NCI-H2107 (cell line): ENCODE results near the gene CEP164.
"Not testable (repeated sequence)": the region's sequence is repeated elsewhere in the genome, so short reads cannot be mapped to it uniquely, and the experiment has no call there.

ENCODE experiments used
- DNase-seq: peaks from one replicate; lab custom pipeline; 2025; lab: John Stamatoyannopoulos, UW

CEP164 gene

DNA sequence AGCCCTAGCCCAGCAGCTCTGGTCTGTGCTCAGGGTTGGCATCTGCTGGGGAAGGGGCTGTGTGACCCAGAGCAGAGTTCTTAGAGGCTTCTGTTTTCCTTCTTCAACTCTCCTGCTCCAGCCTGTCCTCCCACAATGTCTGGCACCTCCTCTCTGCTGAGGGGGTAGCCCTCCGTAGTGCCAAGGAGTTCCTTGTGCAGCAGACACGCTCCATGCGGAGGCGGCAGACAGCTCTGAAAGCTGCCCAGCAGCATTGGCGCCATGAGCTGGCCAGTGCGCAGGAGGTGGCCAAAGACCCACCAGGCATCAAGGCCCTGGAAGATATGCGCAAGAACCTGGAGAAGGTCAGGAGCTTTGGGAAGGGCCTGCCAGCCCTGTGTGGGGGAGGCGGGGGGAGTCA lies 69.3 kb downstream of the CEP164 start:
- DNase-seq, result no peak

GRCh38 chr11:117398618-117399017 lies 71.0 kb downstream of the CEP164 start:
- not testable (repeated sequence) for DNase-seq

- DNase-seq, result not testable (repeated sequence)
These were observed 71.6 kb downstream of the CEP164 start for GRCh38 chr11:117399100-117399840.

GRCh38 chr11:117405898-117406297 lies 78.2 kb downstream of the CEP164 start:
- not testable (repeated sequence) for DNase-seq

GRCh38 chr11:117407016-117407415 lies 79.4 kb downstream of the CEP164 start:
- DNase-seq, result no peak

DNA sequence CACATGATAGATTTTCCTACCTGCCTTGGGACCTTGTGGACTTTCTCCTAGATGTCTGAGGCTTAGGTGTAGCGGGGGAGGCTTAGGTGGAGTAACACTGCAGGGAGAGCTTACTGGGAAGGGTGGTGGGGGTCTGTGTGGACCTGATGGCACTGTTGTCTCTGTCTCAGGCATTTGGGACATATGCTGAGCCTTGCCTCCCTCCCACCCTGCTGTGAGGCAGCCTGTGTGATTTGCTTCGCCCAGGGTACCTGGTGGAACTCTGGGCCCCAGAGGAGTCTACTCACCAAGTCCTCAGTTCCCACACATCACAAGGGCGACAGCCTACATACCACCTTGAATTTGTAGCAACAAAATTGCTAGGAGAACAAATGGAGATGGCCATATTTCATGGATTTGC lies 80.7 kb downstream of the CEP164 start:
- no peak for DNase-seq

DNA sequence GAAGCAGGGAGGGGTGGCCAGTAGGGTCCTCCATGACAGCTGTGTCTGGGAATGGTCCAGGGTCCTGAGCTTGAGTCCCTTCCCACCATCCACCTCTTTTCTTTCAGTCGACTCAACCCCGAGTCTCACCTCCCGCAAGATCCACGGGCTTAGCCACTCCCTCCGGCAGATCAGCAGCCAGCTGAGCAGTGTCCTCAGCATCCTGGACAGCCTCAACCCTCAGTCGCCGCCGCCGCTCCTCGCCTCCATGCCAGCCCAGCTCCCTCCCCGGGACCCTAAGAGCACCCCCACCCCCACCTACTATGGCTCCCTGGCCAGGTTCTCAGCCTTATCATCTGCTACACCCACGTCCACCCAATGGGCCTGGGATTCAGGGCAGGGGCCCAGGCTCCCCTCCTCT lies 81.9 kb downstream of the CEP164 start:
- DNase-seq, result no peak

GRCh38 chr11:117410238-117410637 lies 82.6 kb downstream of the CEP164 start:
- DNase-seq, result no peak

DNA sequence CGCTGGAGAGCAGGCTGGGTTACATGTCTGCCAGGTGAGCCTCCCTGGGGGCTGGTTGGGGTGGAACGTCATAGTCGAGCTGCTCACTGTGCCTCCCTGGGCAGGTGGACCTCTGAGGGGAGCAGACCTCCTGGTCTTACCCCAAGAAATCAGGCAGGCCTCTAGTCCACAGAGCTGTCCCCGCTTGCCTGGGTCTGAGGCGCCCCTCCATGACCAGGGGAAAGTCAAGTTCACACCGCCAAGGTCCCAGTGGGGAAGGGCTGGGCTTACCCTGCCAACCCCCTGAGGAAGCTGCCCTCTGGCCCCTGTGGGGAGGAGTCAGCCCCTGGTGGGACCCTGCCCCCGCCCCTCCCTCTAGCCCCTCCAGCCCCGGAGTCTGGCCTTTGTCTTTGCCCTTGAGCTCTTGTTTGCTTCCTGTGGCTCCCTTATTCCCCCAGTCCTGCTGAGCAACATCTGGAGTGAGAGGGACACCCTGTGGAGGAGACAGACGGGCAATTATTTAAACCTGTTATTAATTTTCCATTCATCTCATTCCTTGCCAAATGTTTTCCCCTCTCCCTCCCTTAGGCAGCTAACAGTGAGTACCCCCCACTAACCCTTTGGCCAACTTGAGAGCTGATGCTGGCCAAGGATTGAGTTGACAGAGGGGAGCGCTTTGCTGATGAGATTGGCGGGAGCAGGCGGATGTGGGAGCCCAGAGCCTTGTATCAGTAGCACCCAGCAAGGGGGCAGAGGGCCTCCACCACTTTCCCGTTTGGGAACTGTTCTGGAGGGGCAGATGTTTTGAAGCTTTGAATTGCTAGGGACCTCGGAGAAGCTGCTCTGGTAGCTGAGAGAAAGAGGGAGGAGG lies 83.4 kb downstream of the CEP164 start:
- DNase-seq, result no peak

- no peak for DNase-seq
These were observed 84.1 kb downstream of the CEP164 start for GRCh38 chr11:117411736-117412135.

- no peak for DNase-seq
These were observed 84.5 kb downstream of the CEP164 start for GRCh38 chr11:117412176-117412575.

DNA sequence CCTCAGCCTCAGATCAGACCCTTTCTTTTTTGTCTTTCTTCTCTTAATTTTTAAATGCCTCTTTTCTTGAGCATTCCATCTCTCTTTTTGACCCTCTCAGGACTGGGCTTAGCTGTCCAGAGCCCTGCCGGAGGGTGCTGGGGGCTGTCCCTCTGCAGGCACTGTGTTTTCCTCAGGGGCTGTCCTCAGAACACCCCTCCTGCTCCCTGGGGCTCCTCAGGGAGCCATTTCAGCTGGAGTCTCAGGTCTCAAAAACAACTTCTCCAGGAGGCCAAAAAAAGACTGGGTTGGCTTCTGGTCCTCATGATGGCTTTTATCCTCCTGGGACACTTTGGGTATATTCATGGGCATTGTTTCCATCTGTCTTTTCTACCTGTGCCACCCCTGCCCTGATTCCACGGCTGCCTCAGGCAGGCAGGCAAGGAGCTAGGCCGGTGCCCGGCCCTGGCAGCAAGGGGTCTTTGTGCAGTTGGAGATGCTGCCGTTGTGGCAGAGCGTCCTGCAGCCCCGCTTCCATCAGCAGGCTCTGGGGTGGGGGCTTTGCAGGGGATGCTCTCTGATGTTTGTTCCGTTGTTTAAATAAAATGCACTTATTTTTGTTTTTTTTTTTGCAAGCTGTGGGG lies 85.1 kb downstream of the CEP164 start:
- no peak for DNase-seq

DNA sequence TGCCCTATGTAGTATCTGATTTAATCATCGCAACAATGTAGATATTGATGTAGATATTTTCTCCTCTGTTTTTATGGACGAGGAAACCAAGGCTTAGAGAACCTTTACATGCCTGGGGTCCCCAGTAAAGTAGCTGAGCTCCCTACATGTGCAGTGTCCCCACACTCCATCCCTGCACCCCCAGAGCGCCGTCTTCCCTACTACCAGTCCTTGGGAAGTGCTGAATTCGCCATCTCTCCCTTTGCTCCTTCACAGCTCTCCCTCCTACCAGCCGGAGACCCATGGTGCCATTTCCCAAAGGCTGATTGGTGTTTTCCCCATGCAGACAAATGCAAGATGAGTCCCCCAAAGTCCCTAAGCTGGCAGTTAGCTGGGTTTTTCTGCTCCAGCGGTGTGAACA lies 86.0 kb downstream of the CEP164 start:
- DNase-seq, result no peak

DNA sequence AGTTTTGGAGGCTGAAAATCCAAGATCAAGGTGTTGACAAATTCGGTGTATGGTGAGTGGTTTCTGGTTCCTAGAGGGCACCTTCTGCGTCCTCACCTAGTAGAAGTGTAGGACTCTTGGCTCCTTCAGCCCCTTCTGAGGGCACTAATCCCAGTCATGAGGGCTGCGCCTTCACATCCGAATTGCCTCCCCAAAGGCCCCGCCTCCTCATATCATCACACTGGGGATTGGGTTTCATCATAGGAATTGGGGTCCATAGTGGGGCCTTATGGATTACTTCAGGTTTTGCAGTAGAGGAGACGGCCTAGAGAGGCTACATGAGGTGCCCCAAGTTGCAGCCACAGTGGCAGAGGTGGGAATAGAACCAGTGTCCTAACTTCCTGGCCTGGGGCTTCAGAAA lies 87.1 kb downstream of the CEP164 start:
- DNase-seq, result no peak

GRCh38 chr11:117415358-117415896 lies 87.8 kb downstream of the CEP164 start:
- no peak for DNase-seq

DNA sequence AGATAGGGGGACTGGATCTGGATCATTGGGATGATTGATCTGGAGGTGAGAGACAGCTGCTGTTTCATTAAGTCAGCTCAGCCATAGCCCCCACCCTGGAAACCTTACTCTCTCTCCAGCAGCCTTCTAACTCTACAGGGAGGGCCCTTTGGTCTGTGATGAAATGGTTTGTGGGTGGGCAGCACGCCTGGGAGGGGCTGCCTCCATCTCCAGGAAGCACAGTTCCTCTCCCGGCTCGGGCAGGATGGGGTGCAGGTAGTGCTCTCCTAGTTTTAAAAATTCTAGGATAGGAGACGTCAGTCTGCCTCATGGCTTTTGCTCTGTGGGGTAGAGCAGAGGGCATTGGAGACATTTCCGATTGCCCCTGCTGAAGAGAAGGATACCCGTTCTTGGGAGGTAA lies 89.7 kb downstream of the CEP164 start:
- no peak for DNase-seq

- DNase-seq, result no peak
These were observed 90.2 kb downstream of the CEP164 start for GRCh38 chr11:117417856-117418255.

GRCh38 chr11:117418737-117419481 lies 91.3 kb downstream of the CEP164 start:
- no peak for DNase-seq

- no peak for DNase-seq
These were observed 92.0 kb downstream of the CEP164 start for GRCh38 chr11:117419482-117420142.

DNA sequence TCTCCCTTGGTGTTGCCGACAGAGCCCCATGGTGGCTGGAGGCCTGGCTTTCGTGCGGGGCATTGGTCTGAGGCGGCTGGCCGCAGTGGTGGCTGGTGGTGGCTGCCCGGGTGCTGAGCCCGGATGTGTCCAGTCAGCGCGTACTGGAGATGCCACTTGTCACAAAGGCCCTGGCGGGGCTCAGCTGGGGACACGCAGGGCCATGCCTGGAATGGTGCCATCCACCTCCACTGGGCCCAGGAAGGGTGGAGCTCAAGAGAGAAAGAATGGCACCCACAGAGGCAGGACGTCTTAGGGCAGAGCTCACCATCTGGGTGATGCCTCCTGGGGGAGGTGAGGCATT lies 92.5 kb downstream of the CEP164 start:
- DNase-seq, result no peak

DNA sequence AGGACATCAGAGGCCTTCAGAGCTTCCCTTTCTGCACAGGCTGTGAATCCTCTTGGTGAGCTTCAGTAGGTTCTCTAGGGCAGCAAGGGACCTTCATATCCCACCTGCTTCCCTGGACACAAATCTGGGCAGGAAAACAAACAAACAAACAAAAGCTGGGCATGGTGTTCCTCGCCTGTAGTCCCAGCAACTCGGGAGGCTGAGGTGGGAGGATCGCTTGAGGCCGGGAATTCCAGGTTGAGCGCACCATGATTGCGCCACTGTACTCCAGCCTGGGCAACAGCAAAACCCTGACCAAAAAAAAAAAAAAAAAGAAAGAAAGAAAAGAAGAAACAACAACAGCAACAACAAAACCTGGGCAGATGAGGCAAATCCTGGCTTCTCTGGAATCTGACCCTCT lies 92.9 kb downstream of the CEP164 start:
- DNase-seq, result no peak
